Nephron progenitor cell (in vitro differentiated cells): ENCODE data around the gene CCNQ.

ENCODE experiments used
- DNase-seq: peaks from one replicate; pipeline ENCODE4 v3.0.0; 2021
- H3K27ac Mint-ChIP-seq: 2 replicates; pipeline ENCODE4 v1.8.0; 2021; ENCODE audit warnings: mild to moderate bottlenecking, moderate library complexity, mixed read lengths
- H3K27me3 Mint-ChIP-seq: 2 replicates; pipeline ENCODE4 v1.8.0; 2021; ENCODE audit warnings: mild to moderate bottlenecking, low read depth, mixed read lengths; ENCODE audit not compliant: poor library complexity
- H3K36me3 Mint-ChIP-seq: 2 replicates; pipeline ENCODE4 v1.8.0; 2021; ENCODE audit warnings: low read depth, mixed read lengths
- H3K4me1 Mint-ChIP-seq: 2 replicates; pipeline ENCODE4 v1.8.0; 2021; ENCODE audit warnings: mixed read lengths
- H3K4me3 Mint-ChIP-seq: 2 replicates; pipeline ENCODE4 v1.8.0; 2021; ENCODE audit warnings: mild to moderate bottlenecking, moderate library complexity, mixed read lengths
- H3K9me3 Mint-ChIP-seq: 2 replicates; pipeline ENCODE4 v1.8.0; 2021; ENCODE audit warnings: mild to moderate bottlenecking, moderate library complexity, mixed read lengths
- TF ChIP-seq, protein P1 (sequence below): fragments of 200-600 bp; sonication (generic); IDR thresholded peaks from 2 replicates; pipeline ENCODE4 v1.5.0; 2021; ENCODE audit warnings: antibody characterized with exemption

Gene CCNQ

DNA sequence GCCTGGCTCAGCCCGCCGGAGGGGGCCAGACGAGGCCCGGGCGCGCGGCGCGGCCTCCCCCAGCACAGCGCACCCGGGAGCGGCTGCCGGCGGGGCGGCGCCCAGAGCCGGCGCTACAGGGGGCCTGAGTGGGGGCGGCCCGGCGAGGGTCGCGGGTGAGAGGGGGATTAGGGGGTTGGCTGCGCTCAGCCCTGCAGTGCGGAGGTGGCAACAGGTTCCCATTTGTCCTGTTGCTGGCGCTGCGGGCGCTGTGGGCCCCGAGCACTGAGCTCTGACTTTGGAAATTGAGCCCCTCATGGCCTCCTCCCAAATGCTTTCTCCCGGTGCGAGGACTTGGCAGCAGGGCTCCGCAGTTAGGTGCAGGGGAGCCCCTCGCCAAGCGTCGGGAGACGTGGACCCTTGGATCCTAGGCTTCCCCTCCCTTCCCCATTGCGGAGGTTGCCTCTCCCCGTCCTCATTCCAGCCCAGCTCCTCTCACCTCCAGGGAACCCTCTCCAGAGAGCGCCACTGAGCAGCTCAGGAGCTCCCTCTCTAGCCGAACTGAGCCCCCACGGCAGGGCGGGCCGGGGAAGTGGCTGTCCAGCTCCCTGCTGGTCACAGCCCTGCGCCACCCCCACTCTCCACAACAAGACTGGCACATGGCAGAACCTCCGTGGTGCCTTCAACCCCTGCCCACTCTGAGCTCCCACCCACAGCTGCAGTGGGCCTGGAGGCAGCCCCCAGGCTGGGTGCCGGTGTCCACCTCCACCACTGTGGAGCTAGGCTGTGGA, 45.6 kb upstream of the CCNQ start:
- H3K27ac Mint-ChIP-seq = no peak overlapping the region

DNA sequence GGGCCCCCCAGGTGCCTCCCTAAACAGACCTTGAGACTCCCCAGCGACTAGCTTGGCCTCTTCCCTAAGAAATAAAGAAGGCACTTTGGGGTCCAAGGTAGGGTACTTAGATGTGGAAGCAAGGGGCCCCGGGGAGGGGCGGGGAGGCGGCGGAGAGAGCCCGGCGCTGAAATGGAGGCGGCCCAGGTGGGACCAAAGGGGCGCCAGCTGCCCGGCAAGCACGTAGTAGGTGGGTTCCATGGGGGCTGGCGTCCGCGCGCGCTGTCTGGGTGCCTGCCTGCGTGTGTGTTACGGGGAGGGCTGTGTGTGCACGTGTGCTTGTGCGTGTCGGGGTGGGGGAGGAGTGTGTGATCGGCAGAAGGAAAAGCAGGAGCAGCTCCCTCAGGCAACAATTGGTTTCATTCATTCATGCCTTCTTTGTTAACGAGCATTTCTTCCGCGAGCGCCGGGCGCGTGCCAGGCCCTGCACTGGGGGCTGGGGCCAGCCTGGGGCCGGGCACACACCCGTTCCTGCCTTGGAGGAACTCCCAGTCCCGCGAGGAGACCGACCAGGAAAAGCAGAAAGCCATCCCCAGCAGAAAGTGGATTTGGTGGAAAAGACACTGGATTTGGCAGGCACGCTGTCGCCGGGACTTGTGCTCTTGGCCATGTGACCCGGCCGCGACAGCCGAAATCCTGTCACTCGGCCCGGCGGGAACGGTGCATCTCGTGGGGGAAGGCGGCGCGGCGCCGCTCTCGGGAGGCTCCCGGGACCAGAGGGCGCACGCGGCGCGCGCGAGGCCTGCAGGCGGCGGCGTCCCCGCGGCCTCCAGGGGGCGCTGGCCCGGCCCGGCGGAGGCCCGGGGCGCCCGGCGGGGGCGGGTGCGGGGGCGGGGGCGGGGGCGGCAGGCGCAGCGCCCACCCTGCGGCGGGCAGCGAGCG, 44.8 kb upstream of the CCNQ start:
- no peak overlapping the region for H3K27ac Mint-ChIP-seq
- peak; percentile 56 for DNase-seq
- peaks cover 27% of the 10 kb centered on the region for H3K9me3 Mint-ChIP-seq
- no peaks in the 10 kb centered on the region for H3K36me3 Mint-ChIP-seq
- TF ChIP-seq, protein P1, sequence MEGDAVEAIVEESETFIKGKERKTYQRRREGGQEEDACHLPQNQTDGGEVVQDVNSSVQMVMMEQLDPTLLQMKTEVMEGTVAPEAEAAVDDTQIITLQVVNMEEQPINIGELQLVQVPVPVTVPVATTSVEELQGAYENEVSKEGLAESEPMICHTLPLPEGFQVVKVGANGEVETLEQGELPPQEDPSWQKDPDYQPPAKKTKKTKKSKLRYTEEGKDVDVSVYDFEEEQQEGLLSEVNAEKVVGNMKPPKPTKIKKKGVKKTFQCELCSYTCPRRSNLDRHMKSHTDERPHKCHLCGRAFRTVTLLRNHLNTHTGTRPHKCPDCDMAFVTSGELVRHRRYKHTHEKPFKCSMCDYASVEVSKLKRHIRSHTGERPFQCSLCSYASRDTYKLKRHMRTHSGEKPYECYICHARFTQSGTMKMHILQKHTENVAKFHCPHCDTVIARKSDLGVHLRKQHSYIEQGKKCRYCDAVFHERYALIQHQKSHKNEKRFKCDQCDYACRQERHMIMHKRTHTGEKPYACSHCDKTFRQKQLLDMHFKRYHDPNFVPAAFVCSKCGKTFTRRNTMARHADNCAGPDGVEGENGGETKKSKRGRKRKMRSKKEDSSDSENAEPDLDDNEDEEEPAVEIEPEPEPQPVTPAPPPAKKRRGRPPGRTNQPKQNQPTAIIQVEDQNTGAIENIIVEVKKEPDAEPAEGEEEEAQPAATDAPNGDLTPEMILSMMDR = no peak
- H3K4me1 Mint-ChIP-seq = peaks cover 21% of the 10 kb centered on the region
- peaks cover 54% of the 10 kb centered on the region for H3K27me3 Mint-ChIP-seq
- H3K4me3 Mint-ChIP-seq = peak overlapping the region; percentile 62

More for the DNA sequence above, 45.6 kb upstream of the CCNQ start:
- no peaks in the 10 kb centered on the region for H3K36me3 Mint-ChIP-seq
- DNase-seq = no peak
- H3K4me3 Mint-ChIP-seq = peak overlapping the region; percentile 75
- H3K9me3 Mint-ChIP-seq = peaks cover 26% of the 10 kb centered on the region
- peaks cover 21% of the 10 kb centered on the region for H3K4me1 Mint-ChIP-seq
- TF ChIP-seq, protein P1 = no peak
- H3K27me3 Mint-ChIP-seq = peaks cover 58% of the 10 kb centered on the region

DNA sequence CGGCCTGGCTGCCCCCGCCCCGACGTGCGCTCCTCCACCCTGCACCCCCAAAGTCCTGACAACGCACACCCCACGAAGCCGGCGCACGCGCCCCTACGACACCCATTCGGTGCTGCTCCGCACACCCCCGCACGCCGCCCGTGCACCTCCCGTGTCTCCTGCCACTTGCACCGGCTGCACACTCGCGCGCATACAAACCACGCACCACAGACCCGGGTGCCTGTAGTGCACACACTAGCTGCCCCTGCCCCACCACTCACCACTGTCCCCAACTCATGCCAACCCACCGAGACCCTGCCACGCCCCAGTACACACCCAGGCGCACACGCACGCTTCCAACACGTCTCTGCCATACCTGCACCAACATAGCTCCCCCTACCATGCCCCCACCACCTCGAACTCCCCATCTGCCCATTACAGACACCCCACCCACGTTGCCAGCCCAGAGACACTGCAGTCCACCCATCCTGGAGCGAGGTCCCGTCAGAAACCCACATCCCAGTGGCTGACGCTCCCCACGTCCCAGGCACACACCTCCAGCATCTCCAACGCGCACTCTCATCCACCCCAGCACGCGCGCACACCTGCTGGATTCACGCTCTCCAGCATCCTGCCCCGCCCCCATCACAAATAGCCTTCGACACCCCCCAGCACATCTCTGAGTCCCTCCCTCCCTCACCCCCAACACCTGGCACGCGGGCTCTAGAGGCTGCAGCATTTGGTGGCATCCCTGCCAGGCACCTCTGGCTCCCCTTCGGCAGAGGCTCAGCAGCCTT, 43.9 kb upstream of the CCNQ start:
- H3K4me3 Mint-ChIP-seq = peak overlapping the region; percentile 70
- H3K27ac Mint-ChIP-seq = no peak overlapping the region
- H3K4me1 Mint-ChIP-seq = peaks cover 22% of the 10 kb centered on the region
- H3K9me3 Mint-ChIP-seq = peaks cover 24% of the 10 kb centered on the region
- no peaks in the 10 kb centered on the region for H3K36me3 Mint-ChIP-seq
- no peak for DNase-seq
- TF ChIP-seq, protein P1 = no peak
- peaks cover 48% of the 10 kb centered on the region for H3K27me3 Mint-ChIP-seq

DNA sequence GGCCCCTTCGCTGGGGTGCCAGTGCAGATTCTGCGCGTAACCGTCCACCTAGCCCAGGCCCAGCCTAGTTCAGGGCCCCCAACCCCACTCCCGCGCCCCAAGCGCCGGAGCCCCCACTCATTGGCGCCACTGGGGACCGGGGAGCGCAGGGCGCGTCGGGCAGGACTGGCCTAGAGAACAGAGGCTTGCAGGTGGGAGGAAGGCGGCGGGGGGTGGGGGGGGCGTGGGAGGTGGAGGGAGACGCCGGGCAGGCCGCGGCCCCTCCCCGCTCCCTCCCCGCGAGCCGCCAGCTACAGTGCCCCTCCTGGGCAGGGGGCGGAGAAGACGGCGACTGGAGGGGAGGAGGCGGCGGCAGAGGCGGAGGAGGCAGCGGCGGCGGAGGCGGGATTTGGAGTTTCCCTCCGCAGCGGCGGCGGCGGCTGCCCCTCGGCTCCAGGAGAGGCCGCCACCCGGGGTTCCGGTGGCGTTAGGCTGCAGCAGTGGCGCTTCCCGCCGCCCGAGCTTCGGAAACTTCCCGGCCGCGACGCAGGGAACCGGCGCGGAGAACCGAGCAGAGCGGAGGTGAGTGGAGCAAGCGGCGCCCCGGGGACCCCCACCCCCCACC, 43.2 kb upstream of the CCNQ start:
- H3K4me3 Mint-ChIP-seq = no peak overlapping the region
- H3K4me1 Mint-ChIP-seq = peaks cover 26% of the 10 kb centered on the region
- TF ChIP-seq, protein P1 = no peak
- peak; percentile 64 for DNase-seq
- H3K9me3 Mint-ChIP-seq = peaks cover 29% of the 10 kb centered on the region
- no peak overlapping the region for H3K27ac Mint-ChIP-seq
- H3K27me3 Mint-ChIP-seq = peaks cover 44% of the 10 kb centered on the region
- H3K36me3 Mint-ChIP-seq = no peaks in the 10 kb centered on the region

DNA sequence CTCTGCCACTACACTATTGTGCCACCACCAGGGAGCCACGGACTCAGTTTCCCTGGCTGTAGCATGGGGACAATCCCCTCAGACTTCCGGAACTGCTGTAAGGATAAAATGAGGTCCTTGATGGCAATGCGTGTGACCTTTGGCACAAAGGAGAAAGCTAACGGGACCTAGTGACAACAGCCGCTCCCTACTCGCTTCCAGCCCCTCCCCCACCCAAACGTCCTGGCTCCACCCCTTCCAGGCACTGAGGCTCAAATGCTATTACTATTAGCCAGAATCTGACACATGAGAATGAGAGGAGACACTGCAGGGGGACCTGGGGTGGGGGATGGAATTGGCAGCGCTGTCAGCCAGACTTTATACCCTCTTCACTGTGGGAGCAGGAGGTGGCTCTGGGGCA, 42.7 kb upstream of the CCNQ start:
- H3K4me3 Mint-ChIP-seq = peak overlapping the region; percentile 45
- peaks cover 44% of the 10 kb centered on the region for H3K27me3 Mint-ChIP-seq
- H3K36me3 Mint-ChIP-seq = no peaks in the 10 kb centered on the region

More for the DNA sequence above, 42.7 kb upstream of the CCNQ start:
- Mint-ChIP-seq H3K9me3 (peaks cover 29% of the 10 kb centered on the region), H3K27ac (no peak overlapping the region), H3K4me1 (peaks cover 26% of the 10 kb centered on the region)
- TF ChIP-seq, protein P1 = no peak
- no peak for DNase-seq
